Activated CD4-positive, alpha-beta T cell treated with anti-CD3 and anti-CD28 coated beads for 36 hours (primary cell): ENCODE measurements around the gene CACNA2D3. TPM values are rescaled to one million over a fixed set of nuclear protein-coding genes. Genes with fewer than 3 reads are reported as not detected.

Experiments used
- ATAC-seq: fragments of 200-7000 bp; cut with Tn5 transposase; one replicate; pipeline ENCODE4 v1.10.0; 2021; ENCODE audit warnings: mild to moderate bottlenecking, moderate library complexity
- CTCF ChIA-PET: fragments of 350-600 bp; sonication (Branson Sonifier 250); formaldehyde crosslinking; loops from one replicate; lab custom pipeline; 2021; ENCODE audit warnings: antibody characterized with exemption; lab: Charles Lee
- POLR2A ChIA-PET: fragments of 350-600 bp; sonication (Branson Sonifier 250); formaldehyde crosslinking; loops from one replicate; lab custom pipeline; 2021; ENCODE audit warnings: antibody characterized with exemption, inconsistent platforms; lab: Charles Lee
- DNase-seq: peaks from one replicate; pipeline ENCODE4 v3.0.0-alpha.2; 2020
- H3K27ac Mint-ChIP-seq: one replicate; pipeline ENCODE4 v1.8.0; 2021; ENCODE audit warnings: mixed read lengths
- H3K27me3 Mint-ChIP-seq: one replicate; pipeline ENCODE4 v1.8.0; 2021; ENCODE audit warnings: mixed read lengths
- H3K36me3 Mint-ChIP-seq: one replicate; pipeline ENCODE4 v1.8.0; 2021; ENCODE audit warnings: low read depth, mixed read lengths
- H3K4me1 Mint-ChIP-seq: one replicate; pipeline ENCODE4 v1.8.0; 2021; ENCODE audit warnings: mixed read lengths
- H3K4me3 Mint-ChIP-seq: one replicate; pipeline ENCODE4 v1.8.0; 2021; ENCODE audit warnings: mild to moderate bottlenecking, moderate library complexity, mixed read lengths
- H3K9me3 Mint-ChIP-seq: one replicate; pipeline ENCODE4 v1.8.0; 2021; ENCODE audit warnings: low read depth, mixed read lengths
- intact Hi-C, 2 experiments: fragments of 100-400 bp; cut with DNase I in 1 of 2; cut with micrococcal nuclease in 1 of 2; formaldehyde crosslinking; loops; one replicate each; pipeline versions ENCODE4 v1.14.2 to v1.15.1; 2022 to 2024; cut with DNase I, micrococcal nuclease
- total RNA-seq, 2 experiments: library from RNA; stranded (reverse); gene quantifications; one replicate each; pipeline ENCODE4 v1.2.3, GENCODE V29; 2021

CACNA2D3 gene
- total RNA-seq, 2 experiments from 2014 or later = not detected

- Mint-ChIP-seq H3K9me3 (no peaks in the 10 kb centered on the region), H3K4me1 (no peaks in the 10 kb centered on the region), H3K27me3 (peaks cover 2% of the 10 kb centered on the region), H3K4me3 (no peak overlapping the region), H3K36me3 (no peaks in the 10 kb centered on the region), H3K27ac (no peak overlapping the region)
- ATAC-seq (no peak), DNase-seq (no peak)
- CTCF ChIA-PET = no interaction called here
- intact Hi-C loops = no loop called here
- POLR2A ChIA-PET = no interaction called here
Observed at GRCh38 chr3:54178376-54178775, 56.0 kb downstream of the CACNA2D3 start.

- no peak overlapping the region for H3K27ac Mint-ChIP-seq
- ATAC-seq (no peak), DNase-seq (no peak)
- no peaks in the 10 kb centered on the region for H3K4me1 Mint-ChIP-seq
- H3K4me3 Mint-ChIP-seq = no peak overlapping the region
- no peaks in the 10 kb centered on the region for H3K36me3 Mint-ChIP-seq
- CTCF ChIA-PET = no interaction called here
- POLR2A ChIA-PET = no interaction called here
- H3K9me3 Mint-ChIP-seq = no peaks in the 10 kb centered on the region
- peaks cover 2% of the 10 kb centered on the region for H3K27me3 Mint-ChIP-seq
- intact Hi-C loops = no loop called here
Observed at GRCh38 chr3:54180921-54181320, 58.6 kb downstream of the CACNA2D3 start.

- no peaks in the 10 kb centered on the region for H3K36me3 Mint-ChIP-seq
- intact Hi-C loops = no loop called here
- ChIA-PET CTCF (no interaction called here), POLR2A (no interaction called here)
- no peak for ATAC-seq
- H3K4me3 Mint-ChIP-seq = no peak overlapping the region
- H3K9me3 Mint-ChIP-seq = no peaks in the 10 kb centered on the region
- no peak overlapping the region for H3K27ac Mint-ChIP-seq
- H3K4me1 Mint-ChIP-seq = no peaks in the 10 kb centered on the region
- no peak for DNase-seq
- H3K27me3 Mint-ChIP-seq = no peaks in the 10 kb centered on the region
Observed at GRCh38 chr3:54182242-54182641, 59.9 kb downstream of the CACNA2D3 start.

- no peak overlapping the region for H3K4me3 Mint-ChIP-seq
Observed at GRCh38 chr3:54185740-54186139, 63.4 kb downstream of the CACNA2D3 start.

GRCh38 chr3:54188176-54188791 is 65.9 kb downstream of the CACNA2D3 start:
- ChIA-PET CTCF (no interaction called here), POLR2A (no interaction called here)
- DNase-seq = peak; percentile 49
- intact Hi-C loops = no loop called here
- Mint-ChIP-seq H3K9me3 (peaks cover 12% of the 10 kb centered on the region), H3K4me3 (no peak overlapping the region), H3K27me3 (no peaks in the 10 kb centered on the region), H3K36me3 (no peaks in the 10 kb centered on the region), H3K4me1 (no peaks in the 10 kb centered on the region), H3K27ac (no peak overlapping the region)
- no peak for ATAC-seq

More at GRCh38 chr3:54185740-54186139, 63.4 kb downstream of the CACNA2D3 start:
- ATAC-seq = no peak
- no peak for DNase-seq
- ChIA-PET CTCF (no interaction called here), POLR2A (no interaction called here)
- H3K4me1 Mint-ChIP-seq = no peaks in the 10 kb centered on the region
- H3K27me3 Mint-ChIP-seq = no peaks in the 10 kb centered on the region
- H3K9me3 Mint-ChIP-seq = peaks cover 12% of the 10 kb centered on the region
- no peak overlapping the region for H3K27ac Mint-ChIP-seq
- intact Hi-C loops = no loop called here
- H3K36me3 Mint-ChIP-seq = no peaks in the 10 kb centered on the region

- no peak overlapping the region for H3K27ac Mint-ChIP-seq
Observed at GRCh38 chr3:54191220-54191619, 68.9 kb downstream of the CACNA2D3 start.

GRCh38 chr3:54192026-54192425 is 69.7 kb downstream of the CACNA2D3 start:
- ATAC-seq = no peak
- ChIA-PET CTCF (no interaction called here), POLR2A (no interaction called here)

More at GRCh38 chr3:54191220-54191619, 68.9 kb downstream of the CACNA2D3 start:
- ChIA-PET POLR2A (no interaction called here), CTCF (no interaction called here)
- no peaks in the 10 kb centered on the region for H3K36me3 Mint-ChIP-seq
- H3K4me1 Mint-ChIP-seq = no peaks in the 10 kb centered on the region
- intact Hi-C loops = no loop called here
- peaks cover 12% of the 10 kb centered on the region for H3K9me3 Mint-ChIP-seq
- ATAC-seq (no peak), DNase-seq (no peak)
- no peaks in the 10 kb centered on the region for H3K27me3 Mint-ChIP-seq
- H3K4me3 Mint-ChIP-seq = no peak overlapping the region

GRCh38 chr3:54193093-54193492 is 70.7 kb downstream of the CACNA2D3 start:
- Mint-ChIP-seq H3K9me3 (peaks cover 10% of the 10 kb centered on the region), H3K4me3 (no peak overlapping the region), H3K27ac (no peak overlapping the region), H3K27me3 (peaks cover 2% of the 10 kb centered on the region), H3K36me3 (no peaks in the 10 kb centered on the region), H3K4me1 (no peaks in the 10 kb centered on the region)
- ChIA-PET POLR2A (no interaction called here), CTCF (no interaction called here)
- intact Hi-C loops = no loop called here
- DNase-seq (no peak), ATAC-seq (no peak)

More at GRCh38 chr3:54192026-54192425, 69.7 kb downstream of the CACNA2D3 start:
- DNase-seq = no peak
- no peaks in the 10 kb centered on the region for H3K4me1 Mint-ChIP-seq
- no peaks in the 10 kb centered on the region for H3K27me3 Mint-ChIP-seq
- intact Hi-C loops = no loop called here
- H3K36me3 Mint-ChIP-seq = no peaks in the 10 kb centered on the region
- peaks cover 12% of the 10 kb centered on the region for H3K9me3 Mint-ChIP-seq
- H3K4me3 Mint-ChIP-seq = no peak overlapping the region
- no peak overlapping the region for H3K27ac Mint-ChIP-seq

- Mint-ChIP-seq H3K36me3 (no peaks in the 10 kb centered on the region), H3K27me3 (peaks cover 2% of the 10 kb centered on the region), H3K9me3 (no peaks in the 10 kb centered on the region), H3K27ac (no peak overlapping the region), H3K4me1 (no peaks in the 10 kb centered on the region), H3K4me3 (no peak overlapping the region)
- ChIA-PET POLR2A (no interaction called here), CTCF (no interaction called here)
- DNase-seq (no peak), ATAC-seq (no peak)
- intact Hi-C loops = no loop called here
Observed at GRCh38 chr3:54196360-54196991, 74.1 kb downstream of the CACNA2D3 start.

GRCh38 chr3:54197509-54197908 is 75.2 kb downstream of the CACNA2D3 start:
- no peaks in the 10 kb centered on the region for H3K36me3 Mint-ChIP-seq
- H3K9me3 Mint-ChIP-seq = no peaks in the 10 kb centered on the region
- H3K27ac Mint-ChIP-seq = no peak overlapping the region
- no peaks in the 10 kb centered on the region for H3K4me1 Mint-ChIP-seq
- peaks cover 2% of the 10 kb centered on the region for H3K27me3 Mint-ChIP-seq
- DNase-seq (no peak), ATAC-seq (no peak)
- ChIA-PET CTCF (no interaction called here), POLR2A (no interaction called here)
- H3K4me3 Mint-ChIP-seq = no peak overlapping the region
- intact Hi-C loops = no loop called here

- Mint-ChIP-seq H3K27ac (no peak overlapping the region), H3K4me1 (no peaks in the 10 kb centered on the region), H3K9me3 (no peaks in the 10 kb centered on the region), H3K36me3 (no peaks in the 10 kb centered on the region), H3K27me3 (peaks cover 2% of the 10 kb centered on the region), H3K4me3 (no peak overlapping the region)
- no peak for ATAC-seq
- POLR2A ChIA-PET = no interaction called here
- DNase-seq = no peak
- intact Hi-C loops = no loop called here
- CTCF ChIA-PET = no interaction called here
Observed at GRCh38 chr3:54198556-54198955, 76.2 kb downstream of the CACNA2D3 start.

GRCh38 chr3:54202054-54202453 is 79.7 kb downstream of the CACNA2D3 start:
- CTCF ChIA-PET = no interaction called here
- Mint-ChIP-seq H3K4me1 (no peaks in the 10 kb centered on the region), H3K27ac (no peak overlapping the region)

More at GRCh38 chr3:54202054-54202453, 79.7 kb downstream of the CACNA2D3 start:
- no peak overlapping the region for H3K4me3 Mint-ChIP-seq
- POLR2A ChIA-PET = no interaction called here
- DNase-seq (no peak), ATAC-seq (no peak)
- intact Hi-C loops = no loop called here
- H3K27me3 Mint-ChIP-seq = peaks cover 7% of the 10 kb centered on the region
- H3K9me3 Mint-ChIP-seq = no peaks in the 10 kb centered on the region
- H3K36me3 Mint-ChIP-seq = no peaks in the 10 kb centered on the region
